OCI-LY1 (cell line): ENCODE results near the gene NFIA.

Experiments used
- EZH2 ChIP-seq: fragments of 200-600 bp; sonication (generic), shearing (Covaris generic); IDR thresholded peaks from 2 replicates; pipeline ENCODE4 v1.8.0; 2017; ENCODE audit warnings: borderline replicate concordance, mixed run types, mild to moderate bottlenecking, antibody characterized with exemption, low read length, moderate library complexity, mixed read lengths
- TF ChIP-seq, protein P1 (sequence below): fragments of 200-600 bp; sonication (generic), shearing (Covaris generic); IDR thresholded peaks from 2 replicates; pipeline ENCODE4 v1.5.1; 2017; ENCODE audit warnings: mild to moderate bottlenecking, antibody characterized with exemption, low read length, moderate library complexity, mixed read lengths

DNA sequence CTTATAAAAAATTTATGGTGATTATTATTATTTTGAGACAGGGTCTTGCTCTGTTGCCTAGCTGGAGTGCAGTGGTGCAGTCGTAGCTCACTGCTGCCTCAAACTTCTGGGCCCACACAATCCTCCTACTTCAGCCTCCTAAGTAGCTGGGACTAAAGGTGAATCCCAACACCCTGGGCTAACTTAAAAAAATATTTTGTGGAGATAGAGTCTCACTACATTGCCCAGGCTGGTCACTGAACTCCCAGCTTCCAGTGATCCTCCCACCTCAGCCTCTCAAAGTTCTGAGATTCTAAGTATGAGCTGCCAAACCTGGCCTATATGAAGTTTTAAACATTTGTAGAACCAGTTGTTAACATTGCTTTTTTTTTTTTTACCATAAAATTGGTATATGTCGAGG is 18.2 kb downstream of the NFIA start:
- TF ChIP-seq, protein P1, sequence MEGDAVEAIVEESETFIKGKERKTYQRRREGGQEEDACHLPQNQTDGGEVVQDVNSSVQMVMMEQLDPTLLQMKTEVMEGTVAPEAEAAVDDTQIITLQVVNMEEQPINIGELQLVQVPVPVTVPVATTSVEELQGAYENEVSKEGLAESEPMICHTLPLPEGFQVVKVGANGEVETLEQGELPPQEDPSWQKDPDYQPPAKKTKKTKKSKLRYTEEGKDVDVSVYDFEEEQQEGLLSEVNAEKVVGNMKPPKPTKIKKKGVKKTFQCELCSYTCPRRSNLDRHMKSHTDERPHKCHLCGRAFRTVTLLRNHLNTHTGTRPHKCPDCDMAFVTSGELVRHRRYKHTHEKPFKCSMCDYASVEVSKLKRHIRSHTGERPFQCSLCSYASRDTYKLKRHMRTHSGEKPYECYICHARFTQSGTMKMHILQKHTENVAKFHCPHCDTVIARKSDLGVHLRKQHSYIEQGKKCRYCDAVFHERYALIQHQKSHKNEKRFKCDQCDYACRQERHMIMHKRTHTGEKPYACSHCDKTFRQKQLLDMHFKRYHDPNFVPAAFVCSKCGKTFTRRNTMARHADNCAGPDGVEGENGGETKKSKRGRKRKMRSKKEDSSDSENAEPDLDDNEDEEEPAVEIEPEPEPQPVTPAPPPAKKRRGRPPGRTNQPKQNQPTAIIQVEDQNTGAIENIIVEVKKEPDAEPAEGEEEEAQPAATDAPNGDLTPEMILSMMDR: no peak
- no peak for TF ChIP-seq EZH2
